A172 (cell line): ENCODE measurements around the gene BLCAP. TPM values are rescaled to one million over a fixed set of nuclear protein-coding genes. Genes with fewer than 3 reads are reported as not detected.
"Not testable (repeated sequence)": the region's sequence is repeated elsewhere in the genome, so short reads cannot be mapped to it uniquely, and the experiment has no call there.

Experiments used
- DNase-seq: peaks from one replicate; pipeline ENCODE4 v3.0.0-alpha.2; 2015; ENCODE audit warnings: low spot score
- total RNA-seq: library from RNA; depleted of rRNA; stranded (reverse); fragments of >200 nt; shearing (Covaris generic); gene quantifications from 2 replicates; pipeline ENCODE4 v1.2.3, GENCODE V29; 2014

BLCAP gene
- total RNA-seq, 1 experiment from 2014 or later: 32.0 TPM

GRCh38 chr20:37516811-37517750 lies 10.6 kb downstream of the BLCAP start:
- DNase-seq: no peak

- no peak for DNase-seq
Observed at GRCh38 chr20:37515876-37516275, 11.8 kb downstream of the BLCAP start.

GRCh38 chr20:37513779-37514359 lies 13.8 kb downstream of the BLCAP start:
- no peak for DNase-seq

GRCh38 chr20:37511610-37512275 lies 15.9 kb downstream of the BLCAP start:
- peak; percentile 50 for DNase-seq

- no peak for DNase-seq
Observed at GRCh38 chr20:37510226-37510625, 17.4 kb downstream of the BLCAP start.

GRCh38 chr20:37506152-37506725 lies 21.4 kb downstream of the BLCAP start:
- DNase-seq: no peak

- DNase-seq: no peak
Observed at GRCh38 chr20:37505263-37506151, 22.2 kb downstream of the BLCAP start.

- DNase-seq: no peak
Observed at GRCh38 chr20:37504404-37505096, 23.1 kb downstream of the BLCAP start.

GRCh38 chr20:37503256-37503927 lies 24.3 kb downstream of the BLCAP start:
- no peak for DNase-seq

GRCh38 chr20:37502654-37503053 lies 25.0 kb downstream of the BLCAP start:
- no peak for DNase-seq

GRCh38 chr20:37501940-37502339 lies 25.7 kb downstream of the BLCAP start:
- no peak for DNase-seq

- DNase-seq: no peak
Observed at GRCh38 chr20:37500311-37500710, 27.4 kb downstream of the BLCAP start.

GRCh38 chr20:37498066-37498665 lies 29.5 kb downstream of the BLCAP start:
- no peak for DNase-seq

- DNase-seq: no peak
Observed at GRCh38 chr20:37494796-37495195, 32.9 kb downstream of the BLCAP start.

- no peak for DNase-seq
Observed at GRCh38 chr20:37494301-37494700, 33.4 kb downstream of the BLCAP start.

GRCh38 chr20:37492945-37493344 lies 34.7 kb downstream of the BLCAP start:
- DNase-seq: no peak

GRCh38 chr20:37492096-37492625 lies 35.5 kb downstream of the BLCAP start:
- no peak for DNase-seq

- DNase-seq: no peak
Observed at GRCh38 chr20:37490663-37491350, 36.9 kb downstream of the BLCAP start.

GRCh38 chr20:37486209-37486608 lies 41.5 kb downstream of the BLCAP start:
- DNase-seq: not testable (repeated sequence)
